Thyroid gland (tissue), 4 donors: ENCODE data around the gene PBXIP1.

ENCODE experiments used
- CTCF ChIP-seq, 6 experiments: fragments of 200-600 bp in 3 of 6; fragments of 450-650 bp in 3 of 6; sonication (generic) in 3 of 6; IDR thresholded peaks; one replicate each; pipeline ENCODE4 v1.5.1; 2016 to 2019; ENCODE audit warnings: antibody characterized with exemption in 6 of 6, mild to moderate bottlenecking in 2 of 6, inconsistent platforms in 1 of 6, moderate library complexity in 1 of 6
- POLR2A ChIP-seq, 2 donors: fragments of 450-650 bp; IDR thresholded peaks; one replicate each; pipeline ENCODE4 v1.6.1; 2017; ENCODE audit warnings: antibody characterized with exemption in 2 of 2, mild to moderate bottlenecking in 2 of 2, moderate library complexity in 1 of 2

- TF ChIP-seq CTCF (IDR thresholded peaks at IDR 0.05): no peak
- no peak for TF ChIP-seq POLR2A (IDR thresholded peaks at IDR 0.05)
Measured at GRCh38 chr1:154966111-154966510, 10.2 kb upstream of the PBXIP1 start.
